HG03060 (cell line): ENCODE measurements around the gene DNAH7.

Experiments used
- ATAC-seq: cut with Tn5 transposase; IDR thresholded peaks from one replicate; pipeline ENCODE4 v1.9.1; 2021; ENCODE audit warnings: low read depth, moderate number of reproducible peaks; ENCODE audit not compliant: unreplicated experiment

Gene DNAH7

GRCh38 chr2:196079052-196079451 is 10.4 kb upstream of the DNAH7 start:
- ATAC-seq = no peak

- ATAC-seq = no peak
Observed at GRCh38 chr2:196077821-196078220, 9.2 kb upstream of the DNAH7 start.

- no peak for ATAC-seq
Observed at GRCh38 chr2:196076778-196077568, 8.3 kb upstream of the DNAH7 start.

GRCh38 chr2:196075196-196075595 is 6.6 kb upstream of the DNAH7 start:
- ATAC-seq = no peak

GRCh38 chr2:196074631-196075030 is 6.0 kb upstream of the DNAH7 start:
- ATAC-seq = no peak

GRCh38 chr2:196073521-196073920 is 4.9 kb upstream of the DNAH7 start:
- ATAC-seq = no peak

- no peak for ATAC-seq
Observed at GRCh38 chr2:196067088-196067382, 1.6 kb downstream of the DNAH7 start.

GRCh38 chr2:196066291-196067087 is 2.1 kb downstream of the DNAH7 start:
- ATAC-seq = no peak

- no peak for ATAC-seq
Observed at GRCh38 chr2:196063773-196064172, 4.9 kb downstream of the DNAH7 start.

- no peak for ATAC-seq
Observed at GRCh38 chr2:196059491-196059960, 9.1 kb downstream of the DNAH7 start.

- ATAC-seq = no peak
Observed at GRCh38 chr2:196054631-196055030, 14.0 kb downstream of the DNAH7 start.

GRCh38 chr2:196046123-196046917 is 22.3 kb downstream of the DNAH7 start:
- no peak for ATAC-seq

- no peak for ATAC-seq
Observed at GRCh38 chr2:196041786-196042185, 26.9 kb downstream of the DNAH7 start.

GRCh38 chr2:196040218-196040617 is 28.4 kb downstream of the DNAH7 start:
- no peak for ATAC-seq

GRCh38 chr2:196036442-196036841 is 32.2 kb downstream of the DNAH7 start:
- no peak for ATAC-seq

- no peak for ATAC-seq
Observed at GRCh38 chr2:196018037-196018436, 50.6 kb downstream of the DNAH7 start.

GRCh38 chr2:196012314-196012713 is 56.3 kb downstream of the DNAH7 start:
- ATAC-seq = no peak

GRCh38 chr2:196000551-196000950 is 68.1 kb downstream of the DNAH7 start:
- no peak for ATAC-seq

GRCh38 chr2:195998070-195998469 is 70.6 kb downstream of the DNAH7 start:
- no peak for ATAC-seq

GRCh38 chr2:195995499-195995898 is 73.1 kb downstream of the DNAH7 start:
- ATAC-seq = no peak

- ATAC-seq = no peak
Observed at GRCh38 chr2:195993623-195994022, 75.0 kb downstream of the DNAH7 start.
